B cell (primary cell): Measurements from ENCODE around the gene PDHX. TPM values are rescaled to one million over a fixed set of nuclear protein-coding genes. Genes with fewer than 3 reads are reported as not detected.

Experiments
- ATAC-seq: fragments of 200-7000 bp; cut with Tn5 transposase; one replicate; pipeline ENCODE4 v1.10.0; 2021; ENCODE audit warnings: low read depth, mild to moderate bottlenecking, moderate number of reproducible peaks, moderate library complexity
- CTCF ChIA-PET: fragments of 350-600 bp; sonication (Branson Sonifier 250); formaldehyde crosslinking; loops from one replicate; lab custom pipeline; 2021; ENCODE audit warnings: antibody characterized with exemption, inconsistent platforms; lab: Charles Lee
- POLR2A ChIA-PET: fragments of 350-600 bp; sonication (Branson Sonifier 250); formaldehyde crosslinking; loops from one replicate; lab custom pipeline; 2021; ENCODE audit warnings: antibody characterized with exemption; lab: Charles Lee
- DNase-seq: peaks from one replicate; pipeline ENCODE4 v3.0.0; 2013
- H2AFZ ChIP-seq: 2 replicates; pipeline ENCODE4 v1.6.1; 2012; ENCODE audit warnings: mild to moderate bottlenecking, low read depth, low read length; ENCODE audit not compliant: insufficient read depth, poor library complexity, severe bottlenecking
- H3K27ac ChIP-seq, 2 donors: 1 replicate in 1 of 2; 2 replicates in 1 of 2; pipeline ENCODE4 v1.5.1; 2012 to 2013; ENCODE audit warnings: low read length in 2 of 2, mild to moderate bottlenecking in 2 of 2, moderate library complexity in 1 of 2
- H3K27me3 ChIP-seq, 4 experiments: fragments of 200-600 bp in 1 of 4; sonication (generic) in 1 of 4; replicated peaks in 1 of 4; 1 replicate in 2 of 4; 2 replicates in 2 of 4; pipeline versions ENCODE4 v1.6.1 to v1.7.0; 2013 to 2016; ENCODE audit warnings: low read length in 3 of 4, mild to moderate bottlenecking in 2 of 4, mixed read lengths in 1 of 4, moderate library complexity in 1 of 4; ENCODE audit not compliant: insufficient read depth in 4 of 4, control insufficient read depth in 3 of 4; ENCODE audit errors: control extremely low read depth in 1 of 4
- H3K36me3 ChIP-seq, 2 experiments: replicated peaks in 1 of 2; 1 replicate in 1 of 2; 2 replicates in 1 of 2; pipeline versions ENCODE4 v1.6.1 to v1.7.1; 2013; ENCODE audit warnings: low read length in 1 of 2; ENCODE audit not compliant: insufficient read depth in 2 of 2, control insufficient read depth in 1 of 2; ENCODE audit errors: control extremely low read depth in 1 of 2, extremely low read depth in 1 of 2
- H3K4me1 ChIP-seq, 2 donors: fragments of 200-600 bp in 1 of 2; sonication (generic) in 1 of 2; 1 replicate in 1 of 2; 2 replicates in 1 of 2; pipeline versions ENCODE4 v1.5.1 to v1.6.1; 2013 to 2017; ENCODE audit warnings: low read length in 2 of 2; ENCODE audit not compliant: control insufficient read depth in 2 of 2, insufficient read depth in 2 of 2
- H3K4me2 ChIP-seq: replicated peaks from 2 replicates; pipeline ENCODE3; 2012; ENCODE audit warnings: mild to moderate bottlenecking, low read depth, low read length; ENCODE audit not compliant: poor library complexity, severe bottlenecking
- H3K4me3 ChIP-seq, 5 experiments: fragments of 200-600 bp in 1 of 5; sonication (generic) in 1 of 5; 1 replicate in 3 of 5; 2 replicates in 2 of 5; pipeline versions ENCODE4 v1.5.1 to v1.7.0; 2011 to 2016; ENCODE audit warnings: low read length in 4 of 5, mild to moderate bottlenecking in 4 of 5, low read depth in 2 of 5, control low read depth in 1 of 5, moderate library complexity in 1 of 5; ENCODE audit not compliant: insufficient read depth in 1 of 5; ENCODE audit errors: control extremely low read depth in 1 of 5, extremely low read depth in 1 of 5
- H3K79me2 ChIP-seq: fragments of 200-600 bp; sonication (generic); one replicate; pipeline ENCODE4 v1.6.0; 2016; ENCODE audit warnings: low read length; ENCODE audit not compliant: control insufficient read depth, insufficient read depth
- H3K9ac ChIP-seq: fragments of 200-600 bp; sonication (generic); 2 replicates; pipeline ENCODE4 v1.6.1; 2017; ENCODE audit warnings: mild to moderate bottlenecking, low read length, moderate library complexity
- H3K9me3 ChIP-seq, 3 donors: one replicate each; pipeline versions ENCODE4 v1.6.1 to v1.7.1; 2013; ENCODE audit warnings: low read length in 2 of 3; ENCODE audit not compliant: control insufficient read depth in 2 of 3, insufficient read depth in 1 of 3; ENCODE audit errors: control extremely low read depth in 1 of 3
- H4K20me1 ChIP-seq: 2 replicates; pipeline ENCODE4 v1.6.0; 2012; ENCODE audit warnings: mild to moderate bottlenecking, low read length; ENCODE audit not compliant: insufficient read depth, control insufficient read depth, poor library complexity, severe bottlenecking
- H3K27ac Mint-ChIP-seq: one replicate; pipeline ENCODE4 v1.8.0; 2021; ENCODE audit warnings: mixed read lengths
- H3K27me3 Mint-ChIP-seq: one replicate; pipeline ENCODE4 v1.8.0; 2021; ENCODE audit warnings: mixed read lengths
- H3K4me1 Mint-ChIP-seq: one replicate; pipeline ENCODE4 v1.8.0; 2021; ENCODE audit warnings: mixed read lengths
- H3K4me3 Mint-ChIP-seq: one replicate; pipeline ENCODE4 v1.8.0; 2021; ENCODE audit warnings: mixed read lengths
- H3K9me3 Mint-ChIP-seq: one replicate; pipeline ENCODE4 v1.8.0; 2022; ENCODE audit warnings: mixed read lengths; ENCODE audit not compliant: insufficient read depth
- CTCF ChIP-seq: fragments of 200-600 bp; IDR thresholded peaks from one replicate; pipeline ENCODE4 v1.8.0; 2022; ENCODE audit warnings: antibody characterized with exemption, mild to moderate bottlenecking
- EZH2 ChIP-seq: IDR thresholded peaks from 2 replicates; pipeline ENCODE4 v1.6.1; 2012; ENCODE audit warnings: borderline replicate concordance, low read depth, mild to moderate bottlenecking, moderate library complexity, low read length; ENCODE audit not compliant: insufficient read depth, poor library complexity, severe bottlenecking
- WGBS: methylation state at CpG from one replicate; pipeline ENCODE4 v1.1.5; 2013; ENCODE audit warnings: missing lambda C conversion rate; ENCODE audit not compliant: insufficient coverage; 5-methylcytosine and 5-hydroxymethylcytosine counted together
- intact Hi-C: fragments of 100-400 bp; cut with micrococcal nuclease; formaldehyde crosslinking; loops from one replicate; pipeline ENCODE4 v1.10.0; 2022
- polyA plus RNA-seq: library from polyadenylated mRNA; depleted of rRNA; stranded (reverse); fragments of >200 nt; gene quantifications from 2 replicates; pipeline ENCODE4 v1.2.3, GENCODE V29; 2012
- total RNA-seq, 2 donors: library from RNA; stranded (reverse); fragments of 120-200 nt in 1 of 2; gene quantifications; 1 replicate in 1 of 2; 2 replicates in 1 of 2; pipeline versions ENCODE4 v1.2.3 to v1.2.4, GENCODE V29; 2013 to 2022

The PDHX gene
- total and polyA plus RNA-seq, 2 donors (not counting 1 experiment from before 2014, with no cell fraction given): 6.2 to 35.4 TPM

GRCh38 chr11:34970033-34970432 lies 53.6 kb downstream of the PDHX start:
- Histone ChIP-seq H4K20me1 (no peaks in the 10 kb centered on the region), H3K4me2 (no peak overlapping the region), H2AFZ (no peak overlapping the region), H3K36me3 (peaks cover 8 to 15% of the 10 kb centered on the region in 2 experiments), H3K79me2 (no peaks in the 10 kb centered on the region), H3K27me3 (no peaks in the 10 kb centered on the region), H3K4me1 (no peaks in the 10 kb centered on the region), H3K27ac (no peak overlapping the region), H3K4me3 (no peak overlapping the region), H3K9me3 (no peaks in the 10 kb centered on the region), H3K9ac (no peak overlapping the region)
- Mint-ChIP-seq H3K27me3 (no peaks in the 10 kb centered on the region), H3K4me1 (no peaks in the 10 kb centered on the region), H3K27ac (no peak overlapping the region), H3K9me3 (peaks cover 4% of the 10 kb centered on the region), H3K4me3 (no peak overlapping the region)
- ChIA-PET CTCF (no interaction called here), POLR2A (no interaction called here)
- no peak for DNase-seq
- intact Hi-C loops: no loop called here
- no peak for TF ChIP-seq CTCF
- TF ChIP-seq EZH2: no peak
- WGBS: 94% methylated on average over 3 of the region's 3 CpGs
- ATAC-seq: no peak

- no peak overlapping the region for H3K4me3 Mint-ChIP-seq
- Histone ChIP-seq H3K9ac (no peak overlapping the region), H3K4me1 (no peaks in the 10 kb centered on the region), H4K20me1 (no peaks in the 10 kb centered on the region), H3K4me3 (no peak overlapping the region), H3K79me2 (no peaks in the 10 kb centered on the region), H2AFZ (no peak overlapping the region), H3K27me3 (no peaks in the 10 kb centered on the region), H3K4me2 (no peak overlapping the region), H3K36me3 (peaks cover 8 to 15% of the 10 kb centered on the region in 2 experiments), H3K9me3 (no peaks in the 10 kb centered on the region), H3K27ac (no peak overlapping the region)
- POLR2A ChIA-PET: no interaction called here
- TF ChIP-seq CTCF (no peak), EZH2 (no peak)
- intact Hi-C loops: no loop called here
- ATAC-seq (no peak), DNase-seq (no peak)
- H3K9me3 Mint-ChIP-seq: peaks cover 4% of the 10 kb centered on the region
- CTCF ChIA-PET: no interaction called here
- no peaks in the 10 kb centered on the region for H3K4me1 Mint-ChIP-seq
- no peak overlapping the region for H3K27ac Mint-ChIP-seq
- H3K27me3 Mint-ChIP-seq: no peaks in the 10 kb centered on the region
These were observed 54.1 kb downstream of the PDHX start for GRCh38 chr11:34970480-34970879.
